ENCODE data around the gene POLD2. TPM values are rescaled to one million over a fixed set of nuclear protein-coding genes. Genes with fewer than 3 reads are reported as not detected.

The POLD2 gene
- total RNA-seq, 1 experiment from 2014 or later, result 131 TPM

DNA sequence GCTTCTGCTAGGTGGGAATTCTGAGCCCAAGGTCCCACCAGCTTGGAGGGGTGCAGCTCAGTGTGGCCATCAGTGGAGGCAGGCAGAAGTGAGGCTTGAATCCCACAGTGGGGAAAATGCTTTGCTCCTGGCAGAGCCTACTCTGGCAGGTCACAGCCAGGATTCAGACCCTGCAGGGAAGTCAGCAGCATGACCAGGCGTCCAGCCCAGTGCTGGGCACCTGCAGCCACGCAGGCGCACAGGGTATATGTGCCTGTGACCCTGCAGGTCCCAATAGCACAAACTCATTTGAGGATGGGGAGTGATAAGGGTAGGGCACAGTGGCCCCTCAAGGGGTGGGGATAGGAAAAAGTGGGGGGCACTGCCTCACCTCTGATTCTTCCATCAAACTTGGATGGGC lies 27.6 kb downstream of the POLD2 start:
- Histone ChIP-seq H3K4me1 (ENCODE audit: insufficient read depth, low read length) (no peaks in the 10 kb centered on the region), H2BK5ac (ENCODE audit: insufficient read length, low read length) (no peak overlapping the region), H3K18ac (ENCODE audit: insufficient read length, low read depth, low read length) (no peak overlapping the region), H2BK20ac (ENCODE audit: low read depth, low read length, poor library complexity, severe bottlenecking) (no peak overlapping the region), H3K23ac (ENCODE audit: insufficient read length, low read depth, low read length) (no peak overlapping the region), H2AFZ (ENCODE audit: low read length) (no peak overlapping the region), H3K23me2 (ENCODE audit: insufficient read length, low read depth, low read length, poor library complexity, severe bottlenecking) (no peaks in the 10 kb centered on the region), H2BK15ac (ENCODE audit: low read depth, low read length) (no peak overlapping the region), H2BK120ac (ENCODE audit: low read depth, low read length, poor library complexity, severe bottlenecking) (no peak overlapping the region), H4K8ac (replicated peaks; ENCODE audit: insufficient read length, low read depth, low read length) (no peak overlapping the region), H4K5ac (ENCODE audit: insufficient read length, low read depth, low read length) (no peak overlapping the region), H3K9me3 (ENCODE audit: control insufficient read depth, low read depth, low read length) (no peaks in the 10 kb centered on the region), H2BK12ac (ENCODE audit: insufficient read length, low read depth, low read length) (no peak overlapping the region), H3K4ac (ENCODE audit: low read depth, low read length) (no peak overlapping the region), H3K9ac (ENCODE audit: extremely low read depth, insufficient read length, low read length) (no peak overlapping the region), H4K91ac (ENCODE audit: insufficient read length, low read depth, low read length) (no peak overlapping the region), H2AK5ac (ENCODE audit: insufficient read length, low read length) (no peak overlapping the region), H3K56ac (ENCODE audit: insufficient read length, low read depth, low read length) (no peak overlapping the region), H4K20me1 (ENCODE audit: control insufficient read depth, insufficient read depth, insufficient read length) (no peaks in the 10 kb centered on the region), H3T11ph (ENCODE audit: low read length) (no peak overlapping the region), H3K14ac (ENCODE audit: insufficient read depth, low read length) (no peak overlapping the region), H3K79me2 (ENCODE audit: insufficient read depth, low read length) (no peaks in the 10 kb centered on the region), H3K4me2 (ENCODE audit: insufficient read depth, insufficient read length, low read length) (no peak overlapping the region), H3K27me3 (ENCODE audit: insufficient read depth, low read length) (no peaks in the 10 kb centered on the region), H3K79me1 (ENCODE audit: insufficient read depth, low read depth, low read length, poor library complexity, severe bottlenecking) (no peaks in the 10 kb centered on the region), H3K27ac (ENCODE audit: insufficient read length, low read depth, low read length) (no peak overlapping the region)
- TF ChIP-seq, protein P1, sequence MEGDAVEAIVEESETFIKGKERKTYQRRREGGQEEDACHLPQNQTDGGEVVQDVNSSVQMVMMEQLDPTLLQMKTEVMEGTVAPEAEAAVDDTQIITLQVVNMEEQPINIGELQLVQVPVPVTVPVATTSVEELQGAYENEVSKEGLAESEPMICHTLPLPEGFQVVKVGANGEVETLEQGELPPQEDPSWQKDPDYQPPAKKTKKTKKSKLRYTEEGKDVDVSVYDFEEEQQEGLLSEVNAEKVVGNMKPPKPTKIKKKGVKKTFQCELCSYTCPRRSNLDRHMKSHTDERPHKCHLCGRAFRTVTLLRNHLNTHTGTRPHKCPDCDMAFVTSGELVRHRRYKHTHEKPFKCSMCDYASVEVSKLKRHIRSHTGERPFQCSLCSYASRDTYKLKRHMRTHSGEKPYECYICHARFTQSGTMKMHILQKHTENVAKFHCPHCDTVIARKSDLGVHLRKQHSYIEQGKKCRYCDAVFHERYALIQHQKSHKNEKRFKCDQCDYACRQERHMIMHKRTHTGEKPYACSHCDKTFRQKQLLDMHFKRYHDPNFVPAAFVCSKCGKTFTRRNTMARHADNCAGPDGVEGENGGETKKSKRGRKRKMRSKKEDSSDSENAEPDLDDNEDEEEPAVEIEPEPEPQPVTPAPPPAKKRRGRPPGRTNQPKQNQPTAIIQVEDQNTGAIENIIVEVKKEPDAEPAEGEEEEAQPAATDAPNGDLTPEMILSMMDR (conservative IDR thresholded peaks at IDR 0.05), result no peak
- WGBS (ENCODE audit: extremely low coverage, insufficient read length, low lambda C conversion rate), result no CpG with 5 or more reads among the region's 3 CpGs
- no peak overlapping the region for H3K27ac Mint-ChIP-seq
- no peaks in the 10 kb centered on the region; a peak in 1 of 5 replicates for H3K9me3 Mint-ChIP-seq
- no peak for DNase-seq
- peaks cover 0 to 10% of the 10 kb centered on the region in 2 experiments; a peak in 2 of 4 replicates for H3K4me1 Mint-ChIP-seq
- no peaks in the 10 kb centered on the region for H3K36me3 Mint-ChIP-seq (ENCODE audit: insufficient read depth in 1 of 3, low read depth in 3 of 3)
- no peak overlapping the region for H3K4me3 Mint-ChIP-seq
- H3K27me3 Mint-ChIP-seq (ENCODE audit: low read depth), result peaks cover 30% of the 10 kb centered on the region
